WTC11 (cell line): ENCODE data around the gene FOXN3.

Source experiments
- CTCF ChIP-seq: fragments of 200-600 bp; IDR thresholded peaks from 2 replicates; pipeline ENCODE4 v1.8.0; 2022; ENCODE audit warnings: antibody characterized with exemption
- NR1H2 ChIP-seq: sonication (generic); formaldehyde crosslinking; IDR thresholded peaks from 2 replicates; pipeline ENCODE4 v1.9.0; 2021; ENCODE audit warnings: mild to moderate bottlenecking, moderate library complexity, missing genetic modification reagents

- TF ChIP-seq CTCF = no peak
- no peak for TF ChIP-seq NR1H2 (CRISPR knock-in tag)
These were observed 57.4 kb downstream of the FOXN3 start for GRCh38 chr14:89359477-89360222.
